Measurements from ENCODE around the gene KIAA0825.

DNA sequence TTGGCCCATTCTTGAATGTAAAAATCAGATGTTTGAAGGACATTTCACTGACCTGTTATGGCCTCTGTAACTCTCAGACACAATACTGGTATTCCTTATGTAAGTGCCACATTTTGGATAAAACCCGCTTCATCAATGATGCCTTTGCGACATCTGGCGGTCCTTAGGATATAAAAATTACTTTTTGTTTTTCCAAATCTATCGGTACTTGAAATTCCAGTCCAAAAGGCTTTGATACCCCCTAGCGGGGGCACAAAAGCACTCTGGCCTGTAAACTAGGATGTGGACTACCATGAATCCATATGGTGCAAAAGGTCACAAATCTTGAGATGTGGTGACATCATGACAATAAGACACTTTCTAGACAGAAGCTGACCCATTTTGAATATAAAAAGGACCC lies 291.8 kb downstream of the KIAA0825 start:
- TF ChIP-seq, protein P1, sequence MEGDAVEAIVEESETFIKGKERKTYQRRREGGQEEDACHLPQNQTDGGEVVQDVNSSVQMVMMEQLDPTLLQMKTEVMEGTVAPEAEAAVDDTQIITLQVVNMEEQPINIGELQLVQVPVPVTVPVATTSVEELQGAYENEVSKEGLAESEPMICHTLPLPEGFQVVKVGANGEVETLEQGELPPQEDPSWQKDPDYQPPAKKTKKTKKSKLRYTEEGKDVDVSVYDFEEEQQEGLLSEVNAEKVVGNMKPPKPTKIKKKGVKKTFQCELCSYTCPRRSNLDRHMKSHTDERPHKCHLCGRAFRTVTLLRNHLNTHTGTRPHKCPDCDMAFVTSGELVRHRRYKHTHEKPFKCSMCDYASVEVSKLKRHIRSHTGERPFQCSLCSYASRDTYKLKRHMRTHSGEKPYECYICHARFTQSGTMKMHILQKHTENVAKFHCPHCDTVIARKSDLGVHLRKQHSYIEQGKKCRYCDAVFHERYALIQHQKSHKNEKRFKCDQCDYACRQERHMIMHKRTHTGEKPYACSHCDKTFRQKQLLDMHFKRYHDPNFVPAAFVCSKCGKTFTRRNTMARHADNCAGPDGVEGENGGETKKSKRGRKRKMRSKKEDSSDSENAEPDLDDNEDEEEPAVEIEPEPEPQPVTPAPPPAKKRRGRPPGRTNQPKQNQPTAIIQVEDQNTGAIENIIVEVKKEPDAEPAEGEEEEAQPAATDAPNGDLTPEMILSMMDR (conservative IDR thresholded peaks at IDR 0.05; ENCODE audit: low read length), result no peak
- no peak for TF ChIP-seq EZH2phosphoT487 (IDR thresholded peaks at IDR 0.05; ENCODE audit: borderline replicate concordance, low read depth, low read length)
